ENCODE measurements around the gene ATP6V1G3. TPM values are rescaled to one million over a fixed set of nuclear protein-coding genes. Genes with fewer than 3 reads are reported as not detected.
"Not testable (repeated sequence)": the region's sequence is repeated elsewhere in the genome, so short reads cannot be mapped to it uniquely, and the experiment has no call there.

Gene ATP6V1G3
- total and polyA plus RNA-seq, 7 donors = not detected

GRCh38 chr1:198486903-198487302 lies 53.6 kb downstream of the ATP6V1G3 start:
- H3K27me3 ChIP-seq = no peaks in the 10 kb centered on the region
- TF ChIP-seq EP300 (IDR thresholded peaks at IDR 0.05) = no peak
- no peak for TF ChIP-seq CTCF (IDR thresholded peaks at IDR 0.05)
- TF ChIP-seq POLR2AphosphoS5 (IDR thresholded peaks at IDR 0.05) = no peak
- TF ChIP-seq POLR2A (IDR thresholded peaks at IDR 0.05) = no peak
- H3K4me1 ChIP-seq = no peaks in the 10 kb centered on the region
- intact Hi-C loops (cut with DNase I) = no loop called here
- H3K9me3 ChIP-seq = no peaks in the 10 kb centered on the region
- no peak overlapping the region for H3K27ac ChIP-seq
- no peaks in the 10 kb centered on the region for H3K36me3 ChIP-seq
- DNase-seq = no peak
- H3K4me3 ChIP-seq = no peak overlapping the region

GRCh38 chr1:198483645-198484044 lies 56.8 kb downstream of the ATP6V1G3 start:
- Histone ChIP-seq H3K4me3 (no peak overlapping the region), H3K27ac (no peak overlapping the region), H3K27me3 (no peaks in the 10 kb centered on the region), H3K9me3 (no peaks in the 10 kb centered on the region), H3K4me1 (no peaks in the 10 kb centered on the region), H3K36me3 (no peaks in the 10 kb centered on the region)
- TF ChIP-seq POLR2A (IDR thresholded peaks at IDR 0.05) = no peak
- TF ChIP-seq CTCF (IDR thresholded peaks at IDR 0.05) = no peak
- no peak for TF ChIP-seq EP300 (IDR thresholded peaks at IDR 0.05)
- TF ChIP-seq POLR2AphosphoS5 (IDR thresholded peaks at IDR 0.05) = no peak
- intact Hi-C loops (cut with DNase I) = no loop called here
- no peak for DNase-seq

- WGBS, 2 donors = 20 to 78% methylated on average over 1 of the region's 1 CpG
- DNase-seq = no peak
- intact Hi-C loops (cut with DNase I) = no loop called here
- no peaks in the 10 kb centered on the region for H3K4me1 ChIP-seq
- no peaks in the 10 kb centered on the region for H3K9me3 ChIP-seq
- H3K36me3 ChIP-seq = no peaks in the 10 kb centered on the region
- no peak overlapping the region for H3K4me3 ChIP-seq
- TF ChIP-seq CTCF (IDR thresholded peaks at IDR 0.05) (no peak), POLR2A (IDR thresholded peaks at IDR 0.05) (no peak), EP300 (IDR thresholded peaks at IDR 0.05) (no peak), POLR2AphosphoS5 (IDR thresholded peaks at IDR 0.05) (no peak)
- no peaks in the 10 kb centered on the region for H3K27me3 ChIP-seq
- no peak overlapping the region for H3K27ac ChIP-seq
These were observed 57.5 kb downstream of the ATP6V1G3 start for GRCh38 chr1:198483006-198483405.

GRCh38 chr1:198481661-198482060 lies 58.8 kb downstream of the ATP6V1G3 start:
- Histone ChIP-seq H3K9me3 (no peaks in the 10 kb centered on the region), H3K27me3 (no peaks in the 10 kb centered on the region), H3K27ac (no peak overlapping the region), H3K4me3 (no peak overlapping the region), H3K4me1 (no peaks in the 10 kb centered on the region), H3K36me3 (no peaks in the 10 kb centered on the region)
- intact Hi-C loops (cut with DNase I) = no loop called here
- no peak for TF ChIP-seq EP300 (IDR thresholded peaks at IDR 0.05)
- TF ChIP-seq POLR2A (IDR thresholded peaks at IDR 0.05) = no peak
- TF ChIP-seq CTCF (IDR thresholded peaks at IDR 0.05) = no peak
- TF ChIP-seq POLR2AphosphoS5 (IDR thresholded peaks at IDR 0.05) = no peak
- DNase-seq = no peak
- WGBS, 2 donors = 59 to 85% methylated on average over 1 of the region's 1 CpG

GRCh38 chr1:198480876-198481275 lies 59.6 kb downstream of the ATP6V1G3 start:
- H3K27ac ChIP-seq = no peak overlapping the region
- no peaks in the 10 kb centered on the region for H3K9me3 ChIP-seq

GRCh38 chr1:198477354-198477753 lies 63.1 kb downstream of the ATP6V1G3 start:
- intact Hi-C loops (cut with DNase I) = not testable (repeated sequence)

More at GRCh38 chr1:198480876-198481275, 59.6 kb downstream of the ATP6V1G3 start:
- TF ChIP-seq CTCF (IDR thresholded peaks at IDR 0.05) (no peak), POLR2AphosphoS5 (IDR thresholded peaks at IDR 0.05) (no peak)
- H3K4me1 ChIP-seq = no peaks in the 10 kb centered on the region
- intact Hi-C loops (cut with DNase I) = no loop called here
- WGBS, 2 donors = 26 to 44% methylated on average over 2 of the region's 2 CpGs
- H3K36me3 ChIP-seq = no peaks in the 10 kb centered on the region
- no peak for DNase-seq
- H3K4me3 ChIP-seq = no peak overlapping the region
- no peaks in the 10 kb centered on the region for H3K27me3 ChIP-seq

More at GRCh38 chr1:198477354-198477753, 63.1 kb downstream of the ATP6V1G3 start:
- not testable (repeated sequence) for H3K9me3 ChIP-seq, H3K27me3 ChIP-seq, DNase-seq, H3K36me3 ChIP-seq, H3K27ac ChIP-seq, H3K4me3 ChIP-seq, H3K4me1 ChIP-seq

All from sigmoid colon (tissue), 7 donors.